Transverse colon (tissue), 4 donors: Measurements from ENCODE around the gene ALPI.
"Not testable (repeated sequence)": the region's sequence is repeated elsewhere in the genome, so short reads cannot be mapped to it uniquely, and the experiment has no call there.

Source experiments
- CTCF ChIP-seq, 5 experiments: fragments of 200-600 bp in 3 of 5; fragments of 450-650 bp in 2 of 5; sonication (generic) in 3 of 5; IDR thresholded peaks; 1 replicate in 2 of 5; 2 replicates in 3 of 5; pipeline ENCODE4 v1.5.1; 2016 to 2017; ENCODE audit warnings: antibody characterized with exemption in 5 of 5, inconsistent platforms in 3 of 5, mild to moderate bottlenecking in 2 of 5, moderate library complexity in 1 of 5
- EP300 ChIP-seq: sonication (generic); formaldehyde crosslinking; IDR thresholded peaks from one replicate; pipeline ENCODE4 v1.6.1; 2017; ENCODE audit warnings: antibody characterized with exemption, low read depth
- POLR2A ChIP-seq: fragments of 450-650 bp; IDR thresholded peaks from one replicate; pipeline ENCODE4 v1.6.1; 2016; ENCODE audit warnings: antibody characterized with exemption, mild to moderate bottlenecking, moderate library complexity
- POLR2AphosphoS5 ChIP-seq, 3 donors: sonication (generic); formaldehyde crosslinking; IDR thresholded peaks; one replicate each; pipeline ENCODE4 v1.6.1; 2016; ENCODE audit warnings: antibody characterized with exemption in 3 of 3

GRCh38 chr2:232446266-232446777 lies 9.6 kb upstream of the ALPI start:
- TF ChIP-seq POLR2A; POLR2AphosphoS5 (IDR thresholded peaks at IDR 0.05); EP300: not testable (repeated sequence)
- peak; percentile 39 to 64 (median 54) for TF ChIP-seq CTCF (IDR thresholded peaks at IDR 0.05)
